Hematopoietic multipotent progenitor cell treated with erythropoietin and hydrocortisone succinate and interleukin-3 and kit ligand, for 6 days (in vitro differentiated cells): ENCODE measurements around the gene CDK19.
"Not testable (repeated sequence)": the region's sequence is repeated elsewhere in the genome, so short reads cannot be mapped to it uniquely, and the experiment has no call there.

Source experiments
- DNase-seq: peaks from one replicate; pipeline ENCODE4 v3.0.0-alpha.2; 2015

CDK19 gene

DNA sequence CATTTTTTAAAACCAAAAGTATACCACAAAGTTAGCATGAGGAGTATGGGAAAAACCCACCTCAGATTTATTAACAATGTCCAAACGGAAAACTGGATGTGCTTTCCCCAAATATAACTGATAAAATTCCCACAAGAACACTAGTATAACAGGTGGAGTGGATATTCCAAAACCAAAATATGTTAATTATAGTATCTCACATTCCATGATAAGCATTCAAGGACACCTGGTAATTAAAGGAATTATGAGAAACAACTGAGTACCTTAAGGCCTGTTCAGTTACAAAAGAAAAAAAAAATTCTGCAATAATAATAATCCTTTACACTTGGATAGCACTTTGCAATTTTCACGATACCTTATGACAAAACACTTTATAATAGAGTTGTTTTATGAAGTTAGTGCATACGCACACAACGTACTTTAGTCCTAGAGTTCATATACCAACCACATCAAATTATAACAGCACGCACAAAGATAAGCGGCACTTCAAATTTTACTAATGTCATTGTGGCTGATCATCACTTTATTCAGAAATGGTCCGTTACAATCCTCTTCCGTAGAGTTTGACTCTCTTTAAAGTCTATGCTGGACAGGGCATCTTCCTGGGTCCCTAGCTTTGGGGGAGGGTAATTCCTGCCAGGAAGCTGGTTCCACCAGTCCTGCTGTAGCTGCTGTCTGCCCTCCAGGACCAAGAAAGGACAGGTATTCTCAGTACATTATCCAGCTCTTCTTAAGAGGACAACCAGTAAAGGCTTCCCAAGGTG, 1.7 kb downstream of the CDK19 start:
- peak; percentile 59 for DNase-seq

- no peak for DNase-seq
Observed at GRCh38 chr6:110812719-110813118, 2.5 kb downstream of the CDK19 start.

DNA sequence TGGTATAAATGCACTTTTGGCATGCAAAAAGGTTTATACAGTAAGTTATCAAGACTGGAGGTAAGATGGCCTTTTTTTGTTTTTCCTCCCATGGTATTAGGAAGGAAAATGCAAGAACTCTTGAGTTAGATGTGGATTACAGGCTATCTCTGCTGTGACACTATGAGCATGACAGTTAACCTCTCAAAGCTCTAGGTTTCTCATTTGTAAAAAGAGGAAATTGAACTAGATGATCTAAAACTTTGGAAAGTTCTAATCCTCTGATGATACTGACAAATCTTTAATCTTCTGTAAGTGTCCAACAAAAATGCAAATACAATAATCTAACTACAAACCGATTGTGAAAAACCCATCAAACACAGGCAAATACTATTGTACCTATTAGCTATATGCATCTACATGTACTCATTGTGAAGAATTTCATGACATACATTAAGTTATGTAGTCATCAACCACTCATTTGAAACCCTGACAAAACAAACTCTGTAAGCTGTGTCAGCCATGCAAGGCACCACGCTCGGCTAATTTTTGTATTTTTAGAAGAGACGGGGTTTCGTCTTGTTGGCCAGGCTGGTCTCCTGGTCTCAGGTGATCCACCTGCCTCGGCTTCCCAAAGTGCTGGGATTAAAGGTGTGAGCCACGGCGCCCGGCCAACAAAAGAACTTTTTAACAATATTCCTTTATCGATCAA, 4.2 kb downstream of the CDK19 start:
- DNase-seq: no peak

- no peak for DNase-seq
Observed at GRCh38 chr6:110809792-110810191, 5.5 kb downstream of the CDK19 start.

GRCh38 chr6:110802175-110802574, 13.1 kb downstream of the CDK19 start:
- DNase-seq: not testable (repeated sequence)

DNA sequence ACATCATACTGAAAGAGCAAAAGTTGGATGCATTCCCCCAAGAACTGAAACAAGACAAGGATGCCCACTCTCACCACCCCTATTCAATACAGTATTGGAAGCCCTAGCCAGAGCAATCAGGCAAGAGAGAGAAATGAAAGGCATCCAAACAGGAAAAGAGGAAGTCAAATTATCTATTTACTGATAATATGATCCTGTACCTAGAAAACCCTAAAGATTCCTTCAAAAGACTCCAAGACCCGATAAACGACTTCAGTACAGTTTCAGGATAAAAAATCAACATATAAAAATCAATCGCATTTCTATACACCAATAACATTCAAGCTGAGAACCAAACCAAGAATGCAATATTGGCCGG, 14.5 kb downstream of the CDK19 start:
- DNase-seq: no peak

DNA sequence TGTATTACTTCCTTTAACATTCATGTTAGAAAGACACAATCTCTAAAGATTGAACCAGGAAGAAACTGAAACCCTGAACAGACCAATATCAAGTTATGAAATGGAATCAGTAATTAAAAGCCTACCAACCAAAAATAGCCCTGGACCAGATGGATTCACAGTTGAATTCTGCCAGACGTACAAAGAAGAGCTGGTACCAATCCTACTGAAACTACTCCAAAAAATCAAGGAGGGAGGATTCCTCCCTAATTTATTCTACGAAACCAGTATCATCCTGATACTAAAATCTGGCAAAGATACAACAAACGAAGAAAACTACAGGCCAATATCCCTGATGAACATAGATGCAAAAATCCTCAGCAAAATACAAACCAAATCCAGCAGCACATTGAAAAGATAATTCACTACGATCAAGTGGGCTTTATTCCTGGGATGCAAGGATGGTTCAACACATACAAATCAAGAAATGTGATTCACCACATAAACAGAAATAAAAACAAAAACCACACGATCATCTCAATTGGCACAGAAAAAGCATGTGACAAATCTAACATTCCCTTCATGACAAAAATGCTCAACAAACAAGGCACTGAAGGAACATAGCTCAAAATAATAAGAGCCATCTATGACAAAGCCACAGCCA, 15.0 kb downstream of the CDK19 start:
- DNase-seq: no peak

DNA sequence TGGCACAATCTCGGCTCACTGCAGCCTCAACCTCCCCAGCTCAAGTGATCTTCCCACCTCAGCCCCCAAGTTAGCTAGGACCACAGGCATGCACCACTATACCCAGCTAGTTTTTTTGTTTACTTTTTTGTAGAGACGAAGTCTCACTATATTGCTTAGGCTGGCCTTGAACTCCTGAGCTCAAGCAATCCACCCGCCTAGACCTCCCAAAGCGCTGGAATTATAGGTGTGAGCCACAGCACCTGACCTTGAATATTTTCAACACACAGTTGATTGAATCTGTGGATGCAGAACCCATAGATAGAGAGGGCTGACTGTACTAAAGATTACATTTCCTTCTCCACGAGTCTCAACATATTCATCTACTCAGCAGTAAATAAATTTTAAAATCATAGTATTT, 15.6 kb downstream of the CDK19 start:
- DNase-seq: no peak

- DNase-seq: no peak
Observed at GRCh38 chr6:110799189-110799588, 16.1 kb downstream of the CDK19 start.

GRCh38 chr6:110795271-110795670, 20.0 kb downstream of the CDK19 start:
- DNase-seq: peak; percentile 75

DNA sequence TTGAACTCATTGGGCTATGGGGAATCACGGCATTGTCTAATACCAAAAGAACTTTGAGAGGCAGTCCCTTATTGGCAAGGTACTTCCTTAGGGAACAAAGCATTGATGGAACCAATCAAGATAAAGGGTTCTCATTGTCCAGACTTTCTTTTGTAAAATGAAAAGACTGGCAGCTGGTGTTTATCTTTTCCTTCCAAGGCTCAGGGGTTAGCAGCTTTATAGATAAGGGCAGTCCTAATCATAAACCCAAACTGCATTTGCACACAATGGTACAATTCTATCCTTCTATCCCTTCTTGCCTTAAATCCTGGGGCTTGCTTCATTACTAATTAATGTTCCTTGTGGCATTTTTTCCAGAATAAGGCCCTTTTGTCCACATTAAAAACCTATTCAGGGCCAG, 28.6 kb downstream of the CDK19 start:
- peak; percentile 58 for DNase-seq

GRCh38 chr6:110786271-110786670, 29.0 kb downstream of the CDK19 start:
- no peak for DNase-seq

DNA sequence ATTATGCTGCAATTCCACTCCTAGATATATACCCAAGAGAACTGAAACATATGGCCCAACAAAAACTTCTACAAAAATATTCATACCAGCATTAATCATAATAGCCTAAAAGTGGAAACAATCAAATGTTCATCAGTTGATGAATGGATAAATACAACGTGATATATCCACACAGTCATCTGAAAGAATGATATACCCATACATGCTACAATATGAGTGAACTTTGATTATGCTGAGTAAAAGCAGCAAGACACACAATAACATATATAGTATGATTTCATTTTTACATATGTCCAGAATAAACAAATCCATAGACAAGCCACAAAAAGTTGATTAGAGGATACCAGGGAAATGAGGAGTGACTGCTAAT, 30.7 kb downstream of the CDK19 start:
- DNase-seq: no peak

DNA sequence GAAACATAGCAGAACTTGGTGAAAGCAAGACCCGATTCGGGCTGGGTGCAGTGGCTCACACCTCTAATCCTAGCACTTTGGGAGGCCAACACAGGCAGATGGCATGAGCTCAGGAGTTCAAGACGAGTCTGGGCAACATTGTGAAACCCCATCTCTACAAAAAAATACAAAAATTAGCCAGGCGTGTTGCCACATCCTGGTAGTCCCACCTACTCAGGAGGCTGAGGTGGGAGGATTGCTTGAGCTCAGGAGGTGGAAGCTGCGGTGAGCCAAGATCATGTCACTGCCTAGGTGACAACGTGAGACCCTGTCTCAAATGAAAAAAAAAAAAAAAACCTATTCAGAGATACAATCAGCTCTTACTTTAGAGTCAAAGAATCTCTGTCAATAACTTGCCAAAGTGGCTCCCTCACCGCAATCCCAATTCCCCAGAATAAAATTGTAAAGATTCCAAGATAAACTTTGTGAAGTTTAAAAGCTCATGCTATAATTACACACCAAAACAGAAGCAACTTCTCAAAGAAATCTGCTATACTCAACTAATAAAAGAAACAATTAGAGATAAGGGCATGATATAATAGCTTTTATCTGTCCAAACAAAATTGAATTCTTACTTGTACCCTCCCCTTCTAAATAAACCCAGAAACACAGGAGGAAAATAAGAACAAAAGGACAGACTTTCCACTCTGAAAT, 33.6 kb downstream of the CDK19 start:
- no peak for DNase-seq

GRCh38 chr6:110778333-110778732, 36.9 kb downstream of the CDK19 start:
- DNase-seq: no peak

DNA sequence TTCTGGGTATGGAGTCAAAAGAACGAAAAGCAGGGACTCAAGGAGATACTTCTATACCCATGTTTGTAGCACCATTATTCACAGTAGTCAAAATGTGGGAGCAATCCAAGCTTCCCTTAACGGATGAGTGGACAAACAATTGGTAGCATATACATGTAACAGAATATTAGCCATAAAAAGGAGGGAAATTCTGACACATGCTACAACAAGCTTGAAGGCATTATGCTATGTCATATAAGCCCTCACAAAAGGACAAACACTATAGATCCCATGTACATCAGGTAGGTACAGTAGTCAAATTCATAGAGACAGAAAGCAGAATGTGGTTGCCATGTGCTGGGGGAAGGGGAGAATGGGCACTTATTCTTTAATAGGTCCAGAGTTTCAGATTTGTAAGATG, 37.6 kb downstream of the CDK19 start:
- no peak for DNase-seq

DNA sequence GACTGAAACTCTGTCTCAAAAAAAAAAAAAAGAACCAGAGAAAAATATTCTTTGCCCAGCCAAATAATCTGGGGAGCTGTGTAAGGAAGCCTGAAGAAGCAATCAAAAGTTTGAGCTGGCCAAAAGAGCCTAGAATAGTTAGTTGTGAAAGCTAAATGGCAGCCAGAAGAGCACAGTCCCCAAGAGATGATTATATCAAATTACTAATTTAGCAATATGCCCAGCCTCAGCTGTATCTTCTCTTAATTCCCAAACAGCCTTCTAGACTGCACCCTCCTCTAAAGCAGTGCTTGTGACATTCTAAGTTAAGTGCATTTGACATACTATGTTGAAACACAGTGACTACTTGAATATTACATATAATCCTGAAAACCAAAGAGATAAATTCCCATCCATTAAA, 38.9 kb downstream of the CDK19 start:
- DNase-seq: no peak

GRCh38 chr6:110769923-110770322, 45.3 kb downstream of the CDK19 start:
- no peak for DNase-seq

DNA sequence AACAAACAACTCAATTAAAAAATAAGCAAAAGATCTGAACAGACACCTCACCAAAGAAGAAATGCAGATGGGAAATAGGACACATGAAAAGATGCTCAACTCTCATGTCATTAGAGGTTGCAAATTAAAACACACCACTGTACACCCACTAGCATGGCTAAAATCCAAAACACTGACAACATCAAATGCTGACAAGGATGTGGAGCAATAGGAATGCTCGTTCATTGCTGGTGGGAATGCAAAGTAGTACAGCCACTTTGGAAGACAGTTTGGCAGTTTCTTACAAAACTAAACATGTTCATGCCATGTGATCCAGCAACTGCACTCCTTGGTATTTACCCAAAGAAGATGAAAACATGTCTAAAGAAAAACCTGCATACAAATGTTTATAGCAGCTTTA, 47.2 kb downstream of the CDK19 start:
- DNase-seq: no peak

DNA sequence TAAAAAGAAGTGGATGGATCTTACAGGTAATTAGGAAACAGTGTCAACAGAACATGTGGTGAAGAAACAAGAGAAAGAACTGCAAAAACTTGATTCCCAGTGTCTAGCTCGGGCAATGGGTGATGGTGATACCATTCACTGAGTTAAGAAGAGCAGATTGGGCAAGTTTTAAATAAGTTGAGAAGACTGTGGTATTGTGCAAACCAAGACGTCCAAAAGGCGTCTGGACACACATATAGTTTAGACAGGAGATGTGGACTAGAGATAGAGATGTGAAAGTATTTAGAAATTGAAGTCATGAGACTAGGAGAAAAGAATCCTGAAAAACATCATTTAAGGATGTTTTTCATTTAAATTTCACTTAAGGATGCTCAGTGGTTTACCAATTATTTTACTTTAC, 53.9 kb downstream of the CDK19 start:
- DNase-seq: peak; percentile 56

DNA sequence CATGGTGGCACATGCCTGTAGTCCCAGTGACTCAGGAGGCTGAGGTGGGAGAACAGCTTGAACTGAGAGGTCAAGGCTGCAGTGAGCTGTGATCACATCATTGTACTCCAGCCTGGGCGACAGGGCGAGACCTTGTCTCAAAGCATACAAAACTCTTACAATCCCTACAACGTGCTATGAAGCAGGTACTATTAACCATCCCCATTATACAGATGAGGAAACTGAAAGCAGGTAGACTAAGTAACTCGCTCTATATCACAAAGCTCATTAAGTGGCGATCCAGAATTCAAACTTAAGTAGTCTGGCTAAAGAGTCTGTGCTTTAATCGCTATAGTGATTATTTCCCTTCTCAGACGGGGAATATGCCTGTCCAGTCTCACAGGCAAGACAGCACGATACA, 54.7 kb downstream of the CDK19 start:
- DNase-seq: no peak

DNA sequence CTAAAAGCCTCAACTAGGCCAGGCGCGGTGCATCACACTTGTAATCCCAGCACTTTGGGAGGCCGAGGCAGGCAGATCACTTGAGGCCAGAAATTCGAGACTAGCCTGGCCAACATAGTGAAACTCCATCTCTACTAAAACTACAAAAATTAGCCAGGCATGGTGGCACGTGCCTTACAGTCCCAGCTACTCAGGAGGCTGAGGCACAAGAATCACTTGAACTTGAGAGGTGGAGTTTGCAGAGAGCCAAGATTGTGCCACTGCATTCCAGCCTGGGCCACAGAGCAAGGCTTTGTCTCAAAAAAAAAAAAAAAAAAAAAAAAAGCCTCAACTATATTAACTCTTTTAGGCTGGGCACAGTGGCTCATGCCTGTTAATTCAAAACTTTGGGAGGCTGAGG, 55.2 kb downstream of the CDK19 start:
- DNase-seq: not testable (repeated sequence)

DNA sequence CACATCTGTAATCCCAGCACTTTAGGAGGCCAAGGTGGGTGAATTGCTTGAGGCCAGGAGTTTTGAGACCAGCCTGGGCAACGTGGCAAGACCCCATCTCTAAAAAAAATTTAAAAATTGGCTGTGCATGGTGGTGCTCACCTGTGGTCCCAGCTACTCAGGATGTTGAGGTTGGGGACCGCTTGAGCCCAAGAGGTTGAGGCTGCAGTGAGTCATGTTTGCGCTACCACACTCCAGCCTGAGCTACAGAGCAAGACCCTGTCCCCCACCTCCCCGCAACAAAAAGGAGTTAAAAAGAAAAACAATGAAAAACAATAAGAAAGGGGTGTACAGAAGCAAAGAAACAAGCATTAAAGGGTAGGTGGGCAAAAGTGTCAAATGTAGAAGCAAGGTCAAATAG, 57.3 kb downstream of the CDK19 start:
- DNase-seq: no peak

DNA sequence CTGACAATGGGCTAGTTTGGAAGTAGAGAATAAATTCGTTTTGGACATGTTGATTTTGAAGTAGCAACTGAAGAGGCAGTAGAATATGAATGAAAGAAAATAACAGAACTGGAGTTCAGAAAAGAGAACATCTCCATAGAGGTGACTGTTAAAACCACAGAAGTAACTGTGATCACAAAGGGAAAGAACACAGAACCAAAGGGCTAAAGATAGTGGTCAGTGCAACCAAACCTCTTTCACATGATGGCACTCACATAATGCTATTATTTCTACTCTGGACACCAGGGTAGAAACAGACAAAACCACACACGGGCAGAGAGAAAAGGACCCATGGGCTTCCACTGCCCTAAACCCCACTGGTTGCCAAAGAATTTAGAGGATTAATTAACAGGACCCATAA, 58.5 kb downstream of the CDK19 start:
- DNase-seq: peak; percentile 32
